Measurements from ENCODE around the gene TMEM179. TPM values are rescaled to one million over a fixed set of nuclear protein-coding genes. Genes with fewer than 3 reads are reported as not detected.

TMEM179 gene
- total RNA-seq, 2 donors from 2014 or later = 0.52 to 2.2 TPM

DNA sequence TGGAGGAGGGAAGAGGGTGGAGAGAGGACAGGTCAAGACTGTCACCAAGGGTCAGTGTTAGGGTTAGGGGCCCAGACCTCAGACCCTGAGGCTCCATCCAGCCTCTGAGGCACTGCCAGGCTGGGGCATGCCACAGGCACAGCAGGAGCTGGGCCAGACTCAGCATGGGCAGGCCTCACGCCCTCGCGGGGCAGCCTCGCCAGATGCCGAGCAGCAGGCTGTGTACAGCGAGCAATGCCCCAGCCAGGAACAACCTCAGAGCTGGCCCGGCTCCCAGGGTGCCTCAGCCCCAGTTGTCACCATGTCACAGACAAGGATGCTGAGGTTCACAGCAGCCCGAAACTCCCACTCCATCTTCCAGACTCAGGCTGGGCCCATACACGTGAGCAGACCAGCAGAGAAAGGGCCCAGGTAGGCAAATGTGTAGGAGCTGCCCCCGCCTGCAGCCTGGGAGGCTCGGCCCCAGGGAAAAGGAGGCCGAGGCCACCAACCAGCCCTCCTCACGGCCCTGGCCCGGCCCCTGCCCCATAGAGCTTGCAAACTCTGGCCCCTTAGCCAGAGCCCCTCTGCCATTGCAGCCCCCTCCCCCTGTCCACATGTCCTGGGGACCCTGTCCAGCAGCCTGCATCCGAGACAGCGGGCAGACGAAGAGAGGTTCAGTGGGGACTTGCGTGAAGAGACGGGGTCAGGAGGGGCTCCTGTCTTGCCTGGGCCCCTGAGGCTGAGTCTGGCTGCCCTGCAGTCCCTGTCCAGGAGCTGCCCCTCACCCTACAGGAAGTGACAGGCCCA lies 17.5 kb downstream of the TMEM179 start:
- TF ChIP-seq, protein P1, sequence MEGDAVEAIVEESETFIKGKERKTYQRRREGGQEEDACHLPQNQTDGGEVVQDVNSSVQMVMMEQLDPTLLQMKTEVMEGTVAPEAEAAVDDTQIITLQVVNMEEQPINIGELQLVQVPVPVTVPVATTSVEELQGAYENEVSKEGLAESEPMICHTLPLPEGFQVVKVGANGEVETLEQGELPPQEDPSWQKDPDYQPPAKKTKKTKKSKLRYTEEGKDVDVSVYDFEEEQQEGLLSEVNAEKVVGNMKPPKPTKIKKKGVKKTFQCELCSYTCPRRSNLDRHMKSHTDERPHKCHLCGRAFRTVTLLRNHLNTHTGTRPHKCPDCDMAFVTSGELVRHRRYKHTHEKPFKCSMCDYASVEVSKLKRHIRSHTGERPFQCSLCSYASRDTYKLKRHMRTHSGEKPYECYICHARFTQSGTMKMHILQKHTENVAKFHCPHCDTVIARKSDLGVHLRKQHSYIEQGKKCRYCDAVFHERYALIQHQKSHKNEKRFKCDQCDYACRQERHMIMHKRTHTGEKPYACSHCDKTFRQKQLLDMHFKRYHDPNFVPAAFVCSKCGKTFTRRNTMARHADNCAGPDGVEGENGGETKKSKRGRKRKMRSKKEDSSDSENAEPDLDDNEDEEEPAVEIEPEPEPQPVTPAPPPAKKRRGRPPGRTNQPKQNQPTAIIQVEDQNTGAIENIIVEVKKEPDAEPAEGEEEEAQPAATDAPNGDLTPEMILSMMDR (IDR thresholded peaks at IDR 0.05) = no peak
- H3K36me3 ChIP-seq = peaks cover 20% of the 10 kb centered on the region
- H3K27me3 ChIP-seq = no peaks in the 10 kb centered on the region
- H3K27ac ChIP-seq = peak overlapping the region; percentile 89 to 97
- H3K4me3 ChIP-seq = no peak overlapping the region
- no peaks in the 10 kb centered on the region for H3K9me3 ChIP-seq
- peak; percentile 75 for DNase-seq (ENCODE audit: low spot score)
- H3K4me1 ChIP-seq = peaks cover 0 to 61% of the 10 kb centered on the region in 2 donors

DNA sequence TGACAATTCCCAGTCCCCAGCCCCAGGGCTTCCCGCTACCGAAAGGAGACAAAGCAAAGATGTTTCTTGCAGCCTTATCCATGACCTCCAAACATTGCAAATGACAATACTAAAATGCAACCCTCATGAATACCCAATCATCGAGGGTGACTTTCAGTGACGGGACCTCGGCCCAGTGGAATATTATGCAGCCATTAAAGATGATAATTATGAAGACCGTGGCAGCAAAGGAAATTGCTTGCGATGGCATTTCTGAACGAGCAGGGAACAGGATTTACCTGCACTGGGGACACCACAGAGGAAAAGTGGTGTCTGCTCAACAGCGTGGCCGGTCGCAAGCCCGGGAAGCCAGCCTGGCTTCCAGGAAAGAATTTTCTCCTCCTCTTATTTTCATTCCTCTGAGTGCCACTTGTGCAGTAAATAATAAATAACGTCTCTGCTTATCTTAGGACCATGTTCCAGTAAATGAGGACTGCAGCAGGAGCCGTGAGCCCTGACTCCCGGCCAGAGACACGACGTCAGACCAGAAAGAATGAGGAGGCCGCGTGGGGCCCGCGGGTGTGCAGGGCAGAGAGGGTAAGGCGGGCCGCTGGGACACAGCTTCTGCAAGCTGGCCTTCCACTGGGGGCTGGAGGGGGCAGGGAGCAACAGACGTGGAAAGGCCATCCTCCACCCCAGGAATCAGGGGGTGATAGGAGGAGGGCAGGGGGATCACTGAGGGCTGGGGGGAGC lies 18.4 kb downstream of the TMEM179 start:
- TF ChIP-seq, protein P1 (IDR thresholded peaks at IDR 0.05) = no peak
- H3K9me3 ChIP-seq = no peaks in the 10 kb centered on the region
- peaks cover 20% of the 10 kb centered on the region for H3K36me3 ChIP-seq
- H3K27ac ChIP-seq = peak overlapping the region; percentile 89 to 97
- DNase-seq (ENCODE audit: low spot score) = peak; percentile 67
- H3K27me3 ChIP-seq = no peaks in the 10 kb centered on the region
- H3K4me3 ChIP-seq = no peak overlapping the region
- peaks cover 0 to 66% of the 10 kb centered on the region in 2 donors for H3K4me1 ChIP-seq

DNA sequence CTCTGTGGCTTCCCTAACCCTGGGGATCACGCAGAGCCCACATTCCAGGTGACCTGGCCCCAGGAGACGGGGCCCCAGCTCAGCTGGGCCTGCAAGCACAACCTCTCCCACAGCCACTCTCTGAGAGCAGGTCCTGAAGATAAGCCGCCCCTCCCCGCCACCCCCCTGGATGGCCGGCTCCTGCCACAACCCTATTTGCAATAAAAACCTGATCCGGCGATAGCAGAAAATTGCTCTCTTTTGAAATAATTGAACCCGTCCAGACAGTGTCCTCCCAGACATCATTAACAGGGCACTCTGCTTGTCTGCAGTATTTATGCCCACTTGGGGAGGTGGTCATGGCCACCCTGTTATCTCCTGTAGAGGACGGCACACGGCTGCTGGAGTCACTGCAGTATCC lies 20.0 kb downstream of the TMEM179 start:
- H3K4me3 ChIP-seq = no peak overlapping the region
- H3K9me3 ChIP-seq = no peaks in the 10 kb centered on the region
- DNase-seq (ENCODE audit: low spot score) = no peak
- peaks cover 0 to 73% of the 10 kb centered on the region in 2 donors for H3K4me1 ChIP-seq
- H3K27me3 ChIP-seq = no peaks in the 10 kb centered on the region
- TF ChIP-seq, protein P1 (IDR thresholded peaks at IDR 0.05) = no peak
- H3K36me3 ChIP-seq = peaks cover 20% of the 10 kb centered on the region
- peak overlapping the region; percentile 89 to 97 for H3K27ac ChIP-seq

DNA sequence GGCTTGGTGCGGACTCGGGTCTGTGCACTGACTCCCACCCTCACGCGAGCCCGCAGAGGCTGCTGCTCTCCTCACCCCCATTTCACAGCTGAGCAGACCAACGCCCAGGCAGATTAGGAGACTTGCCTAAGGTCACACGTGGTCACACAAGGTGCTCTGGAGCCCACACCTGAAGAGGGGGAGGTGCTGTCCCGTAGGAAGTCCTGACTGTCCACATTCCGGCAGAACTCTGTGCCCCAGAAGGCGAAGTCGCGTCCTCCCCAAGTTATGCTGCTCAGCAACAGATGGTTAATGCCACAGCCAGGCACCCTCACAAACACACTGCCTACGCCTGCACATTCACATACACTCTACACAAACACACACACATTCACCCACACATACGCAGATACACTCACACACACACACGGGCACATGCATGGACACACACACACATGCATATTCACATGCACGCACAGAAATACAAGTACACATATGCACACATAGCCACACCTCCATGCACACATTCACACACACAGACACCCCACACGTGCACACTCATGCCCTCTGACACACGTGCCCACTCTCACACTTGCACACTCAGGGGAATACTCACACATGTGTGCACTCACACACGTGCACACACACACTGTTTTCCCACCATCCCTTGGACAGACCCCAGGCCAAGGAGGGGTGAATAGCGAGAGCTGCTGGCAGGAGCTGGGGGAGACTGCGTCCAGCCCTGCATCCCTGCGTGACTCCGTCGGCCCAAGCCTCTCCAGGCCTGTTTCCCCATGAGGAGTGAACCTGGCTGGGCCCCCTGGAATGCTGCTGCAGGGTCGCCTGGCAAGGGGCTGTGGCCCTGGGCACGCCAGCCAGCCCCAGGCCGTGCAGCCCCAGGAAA lies 20.9 kb downstream of the TMEM179 start:
- Histone ChIP-seq H3K36me3 (peaks cover 11% of the 10 kb centered on the region), H3K4me3 (peak overlapping the region in 1 of 2 donors; percentile 3), H3K9me3 (no peaks in the 10 kb centered on the region), H3K4me1 (peaks cover 0 to 82% of the 10 kb centered on the region in 2 donors), H3K27ac (peak overlapping the region; percentile 89 to 97), H3K27me3 (no peaks in the 10 kb centered on the region)
- TF ChIP-seq, protein P1 (IDR thresholded peaks at IDR 0.05) = no peak
- no peak for DNase-seq (ENCODE audit: low spot score)

DNA sequence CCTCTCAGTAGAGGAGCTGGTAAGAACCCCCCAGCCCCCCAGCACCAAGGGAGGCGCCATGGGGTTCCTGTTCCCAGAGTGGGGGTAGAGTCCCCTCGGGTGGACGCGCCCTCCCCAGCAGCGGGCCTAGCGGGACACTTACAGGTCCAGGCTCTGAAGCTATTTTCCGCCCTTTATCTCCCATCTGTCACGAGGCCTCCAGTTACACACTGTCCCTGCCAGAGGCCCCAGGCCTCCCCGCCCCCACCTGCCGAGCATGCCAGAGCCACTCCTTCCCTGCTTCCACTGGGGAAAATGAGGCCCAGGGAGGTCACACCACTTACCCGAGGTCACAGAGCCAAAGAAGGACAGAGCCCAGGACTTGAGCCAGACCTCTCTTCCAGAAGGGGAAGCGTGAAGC lies 21.9 kb downstream of the TMEM179 start:
- H3K4me3 ChIP-seq = peak overlapping the region; percentile 43 to 54
- peaks cover under 1% of the 10 kb centered on the region for H3K36me3 ChIP-seq
- TF ChIP-seq, protein P1 (IDR thresholded peaks at IDR 0.05) = no peak
- peak; percentile 84 for DNase-seq (ENCODE audit: low spot score)
- no peaks in the 10 kb centered on the region for H3K9me3 ChIP-seq
- H3K27ac ChIP-seq = peak overlapping the region; percentile 89 to 97
- peaks cover 0 to 88% of the 10 kb centered on the region in 2 donors for H3K4me1 ChIP-seq
- H3K27me3 ChIP-seq = no peaks in the 10 kb centered on the region
